GM12801 (cell line): ENCODE data around the gene TMEM120B.

Experiments
- TF ChIP-seq, protein P1 (sequence below): IDR thresholded peaks from one replicate; pipeline ENCODE4 v1.5.1; 2011; ENCODE audit warnings: control low read depth; ENCODE audit not compliant: insufficient read length; ENCODE audit errors: extremely low read depth

The TMEM120B gene

DNA sequence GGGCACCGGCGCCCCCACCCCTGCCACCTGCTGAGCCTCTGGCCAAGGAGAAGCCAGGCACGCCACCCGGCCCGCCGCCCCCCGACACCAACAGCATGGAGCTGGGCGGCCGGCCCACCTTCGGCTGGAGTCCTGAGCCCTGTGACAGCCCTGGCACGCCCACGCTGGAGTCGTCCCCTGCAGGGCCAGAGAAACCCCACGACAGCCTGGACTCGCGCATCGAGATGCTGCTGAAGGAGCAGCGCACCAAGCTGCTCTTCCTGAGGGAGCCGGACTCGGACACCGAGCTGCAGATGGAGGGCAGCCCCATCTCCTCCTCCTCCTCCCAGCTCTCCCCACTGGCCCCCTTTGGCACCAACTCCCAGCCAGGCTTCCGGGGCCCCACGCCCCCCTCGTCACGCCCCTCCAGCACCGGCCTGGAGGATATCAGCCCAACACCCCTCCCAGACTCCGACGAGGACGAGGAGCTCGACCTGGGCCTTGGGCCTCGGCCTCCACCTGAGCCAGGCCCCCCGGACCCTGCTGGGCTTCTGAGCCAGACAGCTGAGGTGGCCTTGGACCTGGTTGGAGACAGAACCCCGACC is 97.8 kb downstream of the TMEM120B start:
- TF ChIP-seq, protein P1, sequence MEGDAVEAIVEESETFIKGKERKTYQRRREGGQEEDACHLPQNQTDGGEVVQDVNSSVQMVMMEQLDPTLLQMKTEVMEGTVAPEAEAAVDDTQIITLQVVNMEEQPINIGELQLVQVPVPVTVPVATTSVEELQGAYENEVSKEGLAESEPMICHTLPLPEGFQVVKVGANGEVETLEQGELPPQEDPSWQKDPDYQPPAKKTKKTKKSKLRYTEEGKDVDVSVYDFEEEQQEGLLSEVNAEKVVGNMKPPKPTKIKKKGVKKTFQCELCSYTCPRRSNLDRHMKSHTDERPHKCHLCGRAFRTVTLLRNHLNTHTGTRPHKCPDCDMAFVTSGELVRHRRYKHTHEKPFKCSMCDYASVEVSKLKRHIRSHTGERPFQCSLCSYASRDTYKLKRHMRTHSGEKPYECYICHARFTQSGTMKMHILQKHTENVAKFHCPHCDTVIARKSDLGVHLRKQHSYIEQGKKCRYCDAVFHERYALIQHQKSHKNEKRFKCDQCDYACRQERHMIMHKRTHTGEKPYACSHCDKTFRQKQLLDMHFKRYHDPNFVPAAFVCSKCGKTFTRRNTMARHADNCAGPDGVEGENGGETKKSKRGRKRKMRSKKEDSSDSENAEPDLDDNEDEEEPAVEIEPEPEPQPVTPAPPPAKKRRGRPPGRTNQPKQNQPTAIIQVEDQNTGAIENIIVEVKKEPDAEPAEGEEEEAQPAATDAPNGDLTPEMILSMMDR = no peak

DNA sequence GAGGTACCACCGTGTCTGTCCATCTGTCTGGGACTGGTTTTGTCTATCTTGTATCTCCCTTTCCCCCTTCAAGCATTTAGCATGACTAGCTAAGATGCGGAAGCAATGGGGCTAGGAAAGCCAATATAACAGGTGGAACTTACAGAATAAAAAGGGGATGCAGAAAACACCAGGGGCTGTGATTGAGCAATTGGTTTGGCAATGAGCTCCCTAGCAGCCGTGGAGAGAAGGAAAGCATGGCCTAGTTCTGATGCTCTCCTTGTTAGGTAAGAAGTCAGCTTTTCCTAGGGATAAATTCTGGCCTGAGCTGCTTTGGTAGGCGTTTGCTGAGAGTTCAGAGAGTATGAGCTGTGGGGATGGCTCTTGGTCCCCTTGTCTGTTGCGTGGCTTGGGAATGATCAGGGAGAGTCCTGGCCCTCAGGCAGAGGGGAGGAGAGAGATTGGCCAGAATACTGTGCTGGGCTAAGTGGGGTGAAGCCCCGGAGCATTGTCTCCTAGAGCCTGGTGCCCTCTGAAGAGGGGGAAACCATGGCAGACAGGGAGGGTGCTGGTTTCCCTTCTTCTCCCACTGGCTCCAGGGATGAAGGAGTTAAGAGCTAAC is 98.4 kb downstream of the TMEM120B start:
- TF ChIP-seq, protein P1 = no peak

DNA sequence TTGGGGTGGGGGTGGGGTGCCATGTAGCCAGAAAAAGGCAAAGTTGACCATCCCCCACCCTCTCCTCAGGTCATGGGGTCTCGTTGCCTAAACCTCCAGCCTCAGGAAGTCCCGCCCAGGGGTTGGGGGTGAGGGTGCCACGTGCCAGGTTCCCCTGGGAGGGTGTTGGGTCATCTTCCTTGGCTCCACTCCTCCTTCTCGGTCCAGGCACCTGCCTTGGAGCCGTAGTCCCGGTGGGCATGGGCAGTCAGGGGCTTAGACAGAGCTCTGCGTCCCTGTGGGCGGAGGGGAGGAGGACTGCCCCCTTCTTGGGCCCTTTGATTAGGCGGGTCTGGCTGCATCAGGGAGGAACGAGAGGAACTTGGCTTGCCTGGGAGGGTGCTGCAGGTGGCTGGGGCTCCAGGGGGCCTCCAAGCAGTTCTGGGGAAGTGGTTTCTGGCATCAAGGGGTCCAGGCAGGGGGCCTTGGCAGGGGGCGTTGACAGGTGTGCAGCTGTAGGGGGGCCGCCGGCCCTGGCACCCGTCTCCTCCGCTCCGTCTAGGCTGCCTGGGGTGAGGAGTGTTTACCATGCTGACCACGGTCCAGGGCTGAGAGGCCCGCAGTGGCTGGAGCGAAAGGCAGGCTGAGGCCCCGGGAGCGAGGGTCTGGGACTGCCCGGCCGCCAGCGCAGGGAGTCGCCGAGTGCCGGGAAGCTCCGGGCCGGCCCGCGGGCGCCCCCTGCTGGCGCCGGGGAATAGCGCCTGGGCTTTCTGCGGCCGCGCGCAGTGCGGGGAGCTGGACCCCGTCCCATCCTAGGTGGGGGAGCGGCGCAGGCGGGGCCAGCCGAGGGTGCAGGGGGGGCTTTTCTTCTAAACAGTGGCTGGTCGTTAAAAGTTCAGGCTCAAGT is 99.1 kb downstream of the TMEM120B start:
- TF ChIP-seq, protein P1 = no peak

DNA sequence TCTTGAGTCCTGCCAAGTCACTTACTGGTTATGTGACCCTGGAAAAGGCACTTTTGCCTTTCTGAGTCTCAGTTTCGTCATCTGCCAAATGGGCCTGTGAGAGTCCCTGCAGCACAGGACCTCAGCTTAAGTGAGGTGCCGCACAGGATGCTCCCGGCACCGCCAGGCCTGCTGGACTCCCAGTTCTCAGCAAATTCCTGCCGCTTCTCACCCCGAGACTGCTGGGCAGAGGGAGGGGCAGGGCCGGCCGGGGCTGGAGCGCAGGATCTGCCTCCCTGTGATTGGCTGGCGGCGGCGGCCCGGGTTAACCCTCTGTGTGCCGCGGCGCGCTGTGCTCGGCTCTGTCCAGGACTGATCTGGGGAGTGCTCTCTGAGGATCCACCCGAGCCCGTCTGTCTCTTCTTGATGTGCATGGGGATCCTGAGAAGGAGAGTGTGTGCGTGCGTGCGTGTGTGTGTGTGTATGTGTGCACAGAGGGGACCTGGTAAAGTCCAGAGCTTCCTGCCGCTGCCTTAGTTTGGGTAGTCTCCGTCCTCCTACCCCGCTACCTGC is 99.8 kb downstream of the TMEM120B start:
- TF ChIP-seq, protein P1 = no peak

DNA sequence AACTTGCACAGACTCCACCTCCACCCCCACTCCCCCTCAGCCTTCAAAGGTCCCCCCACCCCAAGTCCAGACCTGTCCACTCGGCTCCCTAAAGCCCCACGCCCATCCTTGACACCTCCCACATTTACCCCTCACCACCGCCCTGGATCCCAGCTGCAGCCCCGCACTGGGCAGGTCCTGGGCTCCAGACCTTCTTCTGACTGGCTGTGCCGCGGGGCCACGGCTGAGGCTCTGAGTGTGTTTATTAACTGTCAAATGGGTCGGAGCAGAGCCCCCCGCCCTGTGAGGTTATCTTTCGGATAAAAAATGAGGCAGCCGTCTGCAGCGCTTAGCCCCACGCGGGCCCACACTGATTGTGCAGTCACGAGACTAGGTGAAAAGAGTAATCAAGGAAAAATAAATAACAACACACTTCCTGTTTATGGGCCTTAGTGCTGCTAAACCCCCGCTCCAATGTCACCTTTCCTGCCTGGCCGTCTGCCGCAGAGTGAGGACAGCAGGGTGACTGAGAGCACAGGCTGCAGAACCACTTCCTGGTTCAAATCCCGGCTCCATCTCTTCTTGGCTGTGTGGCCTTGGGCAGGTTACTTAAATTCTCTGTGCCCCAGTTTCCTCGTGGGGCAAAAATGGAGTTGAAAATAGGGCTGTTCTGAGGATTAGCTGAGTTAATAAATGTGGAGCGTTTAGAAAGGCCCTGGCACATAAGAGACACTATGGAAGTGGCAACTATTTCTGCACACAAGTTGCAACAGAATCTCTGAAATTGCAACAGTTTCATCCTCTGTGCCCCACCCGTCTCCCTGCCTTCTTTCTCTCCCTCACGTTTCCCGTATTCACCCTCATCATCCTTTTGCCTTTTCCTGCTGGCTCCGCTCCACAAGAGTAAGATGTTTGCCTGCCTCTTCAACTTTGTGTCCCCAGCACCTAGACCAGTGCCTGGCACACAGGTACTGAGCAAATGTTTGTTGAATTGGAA is 100.7 kb downstream of the TMEM120B start:
- TF ChIP-seq, protein P1 = no peak

DNA sequence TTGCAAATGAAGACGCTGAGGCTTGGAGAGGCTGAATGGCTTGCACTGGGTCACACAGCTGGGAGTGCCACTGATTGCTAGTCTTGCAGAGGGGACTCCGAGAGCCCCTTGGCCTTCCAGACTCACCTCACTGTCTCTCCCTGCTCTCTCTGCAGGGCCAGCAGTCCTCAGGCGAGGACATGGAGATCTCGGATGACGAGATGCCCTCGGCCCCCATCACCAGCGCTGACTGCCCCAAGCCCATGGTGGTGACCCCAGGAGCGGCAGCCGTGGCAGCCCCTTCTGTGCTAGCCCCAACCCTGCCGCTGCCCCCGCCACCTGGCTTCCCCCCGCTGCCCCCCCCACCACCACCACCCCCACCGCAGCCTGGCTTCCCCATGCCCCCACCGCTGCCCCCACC is 101.4 kb downstream of the TMEM120B start:
- TF ChIP-seq, protein P1 = no peak
